H1 (cell line): Measurements from ENCODE around the gene ABCD2. TPM values are rescaled to one million over a fixed set of nuclear protein-coding genes. Genes with fewer than 3 reads are reported as not detected.

Experiments used
- ASH2L ChIP-seq: fragments of 200-600, 300-600 bp; sonication (generic); IDR thresholded peaks from one replicate; pipeline ENCODE4 v1.7.1; 2017; ENCODE audit warnings: low read length
- CBX5 ChIP-seq: fragments of 300-800, 300-1000 bp; sonication (generic); IDR thresholded peaks from 2 replicates; pipeline ENCODE4 v1.7.1; 2016; ENCODE audit warnings: antibody characterized with exemption, low read length, low read depth
- CEBPB ChIP-seq: IDR thresholded peaks from 2 replicates; pipeline ENCODE4 v1.6.1; 2012; ENCODE audit warnings: low read depth, low read length
- CHD7 ChIP-seq: fragments of 300-600 bp; sonication (generic); IDR thresholded peaks from 2 replicates; pipeline ENCODE4 v1.7.1; 2012; ENCODE audit warnings: low read length, moderate library complexity, mild to moderate bottlenecking, inconsistent platforms; ENCODE audit not compliant: insufficient replicate concordance
- CTBP2 ChIP-seq: IDR thresholded peaks from 2 replicates; pipeline ENCODE4 v1.7.0; 2011; ENCODE audit warnings: borderline replicate concordance, mild to moderate bottlenecking, moderate library complexity, mixed read lengths, low read length; ENCODE audit not compliant: insufficient read depth, insufficient read length
- EP300 ChIP-seq, 2 experiments: IDR thresholded peaks; 1 replicate in 1 of 2; 2 replicates in 1 of 2; pipeline ENCODE4 v1.6.1; 2011 to 2012; ENCODE audit warnings: low read depth in 2 of 2, low read length in 2 of 2, mild to moderate bottlenecking in 2 of 2, borderline replicate concordance in 1 of 2, inconsistent platforms in 1 of 2, moderate library complexity in 1 of 2
- EZH2 ChIP-seq: fragments of 200-600 bp; sonication (generic); IDR thresholded peaks from 2 replicates; pipeline ENCODE4 v1.7.1; 2012; ENCODE audit warnings: low read depth, mild to moderate bottlenecking, moderate library complexity, low read length, inconsistent platforms; ENCODE audit not compliant: severe bottlenecking
- GTF2F1 ChIP-seq: IDR thresholded peaks from 2 replicates; pipeline ENCODE4 v1.6.1; 2012; ENCODE audit warnings: low read depth, low read length, improper control_type of control experiment, borderline replicate concordance
- HDAC6 ChIP-seq: IDR thresholded peaks from one replicate; pipeline ENCODE4 v1.7.1; 2012; ENCODE audit warnings: low read depth, mild to moderate bottlenecking, inconsistent platforms, low read length, moderate library complexity
- JUND ChIP-seq: IDR thresholded peaks from 2 replicates; pipeline ENCODE4 v1.6.1; 2011; ENCODE audit warnings: mild to moderate bottlenecking, improper control_type of control experiment, low read length
- SIX5 ChIP-seq: IDR thresholded peaks from 2 replicates; pipeline ENCODE4 v1.6.1; 2011; ENCODE audit warnings: mild to moderate bottlenecking, low read depth, low read length
- SP2 ChIP-seq: IDR thresholded peaks from 2 replicates; pipeline ENCODE4 v1.6.1; 2012; ENCODE audit warnings: mild to moderate bottlenecking, low read length, inconsistent platforms
- TBP ChIP-seq: IDR thresholded peaks from 2 replicates; pipeline ENCODE4 v1.6.1; 2011; ENCODE audit warnings: low read depth, low read length, improper control_type of control experiment
- polyA plus RNA-seq, 7 experiments: library from polyadenylated mRNA; depleted of rRNA in 3 of 7; stranded (reverse) in 5 of 7; unstranded in 2 of 7; fragments of >200 nt in 5 of 7; fragments of 200-250 nt in 2 of 7; gene quantifications; 1 replicate in 5 of 7; 2 replicates in 1 of 7; 4 replicates in 1 of 7; pipeline versions ENCODE4 v1.2.1 to v1.2.3, GENCODE V29; 2011 to 2013; ENCODE audit warnings: missing spikeins in 2 of 7, mixed read lengths in 2 of 7
- total RNA-seq: library from RNA; stranded (reverse); fragmentation: NEBNext Ultra II Directional; extraction: Animal tissue kit (Norgen Biotek cat#: 25700); gene quantifications from 2 replicates; pipeline ENCODE4 v1.2.1, GENCODE V29; 2021

The ABCD2 gene
- total and polyA plus RNA-seq, 2 of the 8 experiments (the other 6 are each of a cell fraction or from before 2014, with no cell fraction given) = not detected

GRCh38 chr12:39505554-39505953, 114.0 kb downstream of the ABCD2 start (continued):
- no peak for TF ChIP-seq CHD7
- no peak for TF ChIP-seq TBP
- no peak for TF ChIP-seq JUND
- no peak for TF ChIP-seq CEBPB
- TF ChIP-seq EZH2 = no peak
- TF ChIP-seq SP2 = no peak
- no peak for TF ChIP-seq EP300 (IDR thresholded peaks at IDR 0.05; ENCODE audit: borderline replicate concordance in 1 of 2, low read depth in 2 of 2, low read length in 2 of 2)
- no peak for TF ChIP-seq ASH2L
- no peak for TF ChIP-seq CTBP2
- TF ChIP-seq CBX5 = no peak
- no peak for TF ChIP-seq SIX5
- no peak for TF ChIP-seq GTF2F1
- no peak for TF ChIP-seq HDAC6
